GM12878 (cell line): Measurements from ENCODE around the gene THSD4. TPM values are rescaled to one million over a fixed set of nuclear protein-coding genes. Genes with fewer than 3 reads are reported as not detected.

ENCODE experiments used
- ATAC-seq: fragments of 200-7000 bp; cut with Tn5 transposase; 3 replicates; pipeline ENCODE4 v1.9.1; 2020; ENCODE audit warnings: mild to moderate bottlenecking, moderate library complexity
- BruUV-seq: library from RNA; stranded (reverse); fragments of 400-500 nt; replicated peaks from 2 replicates; lab custom pipeline; 2021; lab: Mats Ljungman, UMichigan
- CTCF ChIA-PET: fragments of 300-600 bp; sonication (Branson Sonifier 250); formaldehyde crosslinking; extraction: SDS; loops from one replicate; lab custom pipeline; 2021; ENCODE audit warnings: inconsistent platforms; lab: Yijun Ruan, JAX
- POLR2A ChIA-PET: fragments of 350-600 bp; formaldehyde crosslinking; extraction: SDS; loops from one replicate; lab custom pipeline; 2021; ENCODE audit warnings: inconsistent platforms; lab: Charles Lee
- RAD21 ChIA-PET: fragments of 300-600 bp; sonication (Branson Sonifier 250); formaldehyde crosslinking; loops from one replicate; lab custom pipeline; 2023; ENCODE audit warnings: antibody characterized with exemption; ENCODE audit not compliant: unreplicated experiment; lab: Charles Lee
- SMC1A ChIA-PET: fragments of 300-600 bp; sonication (Branson Sonifier 250); formaldehyde crosslinking; loops from one replicate; lab custom pipeline; 2023; ENCODE audit not compliant: unreplicated experiment, uncharacterized antibody; lab: Charles Lee
- DNase-seq: peaks from one replicate; pipeline ENCODE4 v3.0.0-alpha.2; 2011; ENCODE audit warnings: low read depth, low spot score
- FAIRE-seq: peaks from 3 replicates; lab custom pipeline; 2011; peaks lifted over from hg19 to GRCh38; lab: Jason Lieb, UNC
- H2AFZ ChIP-seq: 2 replicates; pipeline ENCODE4 v1.6.0; 2011; ENCODE audit warnings: low read depth, low read length, control low read depth; ENCODE audit not compliant: control insufficient read depth
- H3K27ac ChIP-seq: 2 replicates; pipeline ENCODE4 v1.5.1; 2011; ENCODE audit warnings: control low read depth; ENCODE audit not compliant: control insufficient read depth, insufficient read depth
- H3K27me3 ChIP-seq, 2 experiments: replicated peaks in 1 of 2; 2 replicates each; pipeline versions ENCODE4 v1.6.0 to v1.6.1; 2011; ENCODE audit warnings: low read length in 1 of 2; ENCODE audit not compliant: control insufficient read depth in 2 of 2, insufficient read depth in 2 of 2
- H3K36me3 ChIP-seq, 2 experiments: 2 replicates each; pipeline ENCODE4 v1.5.1; 2011; ENCODE audit warnings: low read length in 1 of 2; ENCODE audit not compliant: control insufficient read depth in 2 of 2, insufficient read depth in 2 of 2
- H3K4me1 ChIP-seq: 2 replicates; pipeline ENCODE4 v1.6.1; 2011; ENCODE audit warnings: mild to moderate bottlenecking, low read length, moderate library complexity, mixed read lengths; ENCODE audit not compliant: control insufficient read depth, insufficient read depth
- H3K4me2 ChIP-seq: 2 replicates; pipeline ENCODE4 v1.6.0; 2011; ENCODE audit warnings: control low read depth; ENCODE audit not compliant: control insufficient read depth, insufficient read depth
- H3K4me3 ChIP-seq: fragments of 200-600 bp; sonication (generic); 2 replicates; pipeline ENCODE4 v1.5.1; 2016
- H3K79me2 ChIP-seq: 2 replicates; pipeline ENCODE4 v1.6.0; 2011; ENCODE audit warnings: low read length; ENCODE audit not compliant: control insufficient read depth, insufficient read depth
- H3K9ac ChIP-seq: 2 replicates; pipeline ENCODE4 v1.8.0; 2011; ENCODE audit warnings: low read length, control low read depth, mixed read lengths; ENCODE audit not compliant: control insufficient read depth, insufficient read depth
- H3K9me3 ChIP-seq: replicated peaks from 3 replicates; pipeline ENCODE4 v1.5.1; 2011; ENCODE audit warnings: mild to moderate bottlenecking, low read length; ENCODE audit not compliant: control insufficient read depth, insufficient read depth
- H4K20me1 ChIP-seq: 2 replicates; pipeline ENCODE4 v1.6.0; 2011; ENCODE audit not compliant: control insufficient read depth, insufficient read depth
- CBX5 ChIP-seq: sonication (generic); IDR thresholded peaks from 2 replicates; pipeline ENCODE4 v1.6.1; 2016; ENCODE audit warnings: low read depth, moderate library complexity, mild to moderate bottlenecking, inconsistent platforms
- FOXK2 ChIP-seq: fragments of 450-650 bp; IDR thresholded peaks from 2 replicates; pipeline ENCODE4 v1.6.1; 2017; ENCODE audit warnings: mild to moderate bottlenecking, moderate library complexity
- KAT2A ChIP-seq: conservative IDR thresholded peaks from 2 replicates; pipeline ENCODE4 v1.6.1; 2011; ENCODE audit warnings: low read depth, low read length; ENCODE audit not compliant: control insufficient read depth
- NR2C2 ChIP-seq: IDR thresholded peaks from 2 replicates; pipeline ENCODE4 v1.6.1; 2011; ENCODE audit warnings: borderline replicate concordance, low read depth; ENCODE audit not compliant: control insufficient read depth, insufficient read length
- NR2F1 ChIP-seq: fragments of 450-650 bp; conservative IDR thresholded peaks from 2 replicates; pipeline ENCODE4 v1.6.1; 2017; ENCODE audit warnings: mild to moderate bottlenecking
- PRDM15 ChIP-seq: fragments of 450-650 bp; formaldehyde crosslinking; IDR thresholded peaks from 2 replicates; pipeline ENCODE4 v1.4.0; 2020; ENCODE audit warnings: mild to moderate bottlenecking, moderate library complexity
- RB1 ChIP-seq: fragments of 450-650 bp; formaldehyde crosslinking; IDR thresholded peaks from 2 replicates; pipeline ENCODE4 v1.6.1; 2017; ENCODE audit warnings: mild to moderate bottlenecking, borderline replicate concordance
- SRF ChIP-seq, 2 experiments: IDR thresholded peaks; 2 replicates each; pipeline ENCODE4 v1.6.1; 2011; ENCODE audit warnings: low read depth in 2 of 2, low read length in 2 of 2, mild to moderate bottlenecking in 1 of 2, moderate library complexity in 1 of 2
- STAT3 ChIP-seq: IDR thresholded peaks from 2 replicates; pipeline ENCODE4 v1.6.1; 2011; ENCODE audit warnings: low read depth, low read length, improper control_type of control experiment
- TBL1XR1 ChIP-seq: IDR thresholded peaks from 2 replicates; pipeline ENCODE4 v1.6.1; 2012; ENCODE audit warnings: low read depth, low read length, improper control_type of control experiment
- ZBTB11 ChIP-seq: fragments of 450-650 bp; formaldehyde crosslinking; IDR thresholded peaks from 2 replicates; pipeline ENCODE4 v1.5.0; 2022; ENCODE audit warnings: mild to moderate bottlenecking, missing genetic modification characterization
- ZNF592 ChIP-seq: fragments of 450-650 bp; IDR thresholded peaks from 2 replicates; pipeline ENCODE4 v1.6.1; 2017; ENCODE audit warnings: mild to moderate bottlenecking, moderate library complexity
- ZZZ3 ChIP-seq: IDR thresholded peaks from 2 replicates; pipeline ENCODE4 v1.6.1; 2011; ENCODE audit warnings: low read depth; ENCODE audit not compliant: control insufficient read depth, insufficient read length
- WGBS: methylation state at CpG from one replicate; pipeline ENCODE4 v1.1.6; 2016; ENCODE audit warnings: low lambda C conversion rate; ENCODE audit not compliant: insufficient replicate concordance, insufficient coverage; ENCODE audit errors: missing lambda C conversion rate; 5-methylcytosine and 5-hydroxymethylcytosine counted together
- in situ Hi-C: fragments of 300-500 bp; cut with MboI; formaldehyde crosslinking; loops from 9 replicates; pipeline ENCODE4 v1.14.3; 2018; ENCODE audit warnings: mixed read lengths
- intact Hi-C: fragments of 100-400 bp; cut with micrococcal nuclease; formaldehyde crosslinking; loops from one replicate; pipeline ENCODE4 v1.14.2; 2022; ENCODE audit not compliant: unreplicated experiment
- polyA plus RNA-seq, 11 experiments: library from polyadenylated mRNA; depleted of rRNA in 4 of 11; unstranded in 6 of 11; stranded (reverse) in 5 of 11; fragments of >200 nt; fragmentation: Nextera tagmentation in 4 of 11; fragmentation: Illumina TruSeq in 1 of 11; extraction: Ambion mirVana in 4 of 11; extraction: Trizol in 1 of 11; gene quantifications; 1 replicate in 1 of 11; 2 replicates in 10 of 11; pipeline versions ENCODE4 v1.2.1 to v1.2.3, GENCODE V29; 2011 to 2016; ENCODE audit warnings: inconsistent platforms in 2 of 11, missing spikeins in 2 of 11, low read depth in 1 of 11
- total RNA-seq, 4 experiments: library from RNA; depleted of rRNA in 3 of 4; stranded (reverse); fragments of >200 nt in 3 of 4; fragmentation: Illumina TruSeq in 1 of 4; extraction: Trizol in 1 of 4; gene quantifications; 2 replicates each; pipeline versions ENCODE4 v1.2.1 to v1.2.3, GENCODE V29; 2013 to 2021

The THSD4 gene
- total and polyA plus RNA-seq, 10 of the 15 experiments (the other 5 are each of a cell fraction or from before 2014, with no cell fraction given), result 0.04 to 0.13 (median 0.05) TPM; not detected in 7

GRCh38 chr15:71422530-71423259, 307.4 kb downstream of the THSD4 start:
- no peak for ATAC-seq
- intact Hi-C loops, result no loop called here
- no peak overlapping the region for H3K4me2 ChIP-seq
- WGBS, result 23% methylated on average over 5 of the region's 5 CpGs
- H3K4me1 ChIP-seq, result no peaks in the 10 kb centered on the region
- no peak for FAIRE-seq
- ChIA-PET POLR2A (no interaction called here), SMC1A (no interaction called here), CTCF (no interaction called here), RAD21 (no interaction called here)
- H3K9me3 ChIP-seq, result no peaks in the 10 kb centered on the region
- no peak overlapping the region for H2AFZ ChIP-seq
- H3K27ac ChIP-seq, result no peak overlapping the region
- in situ Hi-C loops, result no loop called here
- H3K27me3 ChIP-seq, result peaks cover 0 to 2% of the 10 kb centered on the region in 2 experiments; a peak in 2 of 4 replicates
- H3K79me2 ChIP-seq, result no peaks in the 10 kb centered on the region
- H3K4me3 ChIP-seq, result no peak overlapping the region
- H3K36me3 ChIP-seq, result no peaks in the 10 kb centered on the region
- no peaks in the 10 kb centered on the region for H4K20me1 ChIP-seq
- BruUV-seq, result no TSS peak
- DNase-seq, result no peak
- H3K9ac ChIP-seq, result no peak overlapping the region
- no peak for TF ChIP-seq NR2C2
- no peak for TF ChIP-seq SRF (IDR thresholded peaks at IDR 0.05; ENCODE audit: low read depth in 2 of 2, low read length in 2 of 2)
- TF ChIP-seq ZZZ3, result no peak
- no peak for TF ChIP-seq PRDM15 (CRISPR knock-in tag)
- TF ChIP-seq ZBTB11, result no peak
- no peak for TF ChIP-seq CBX5
- TF ChIP-seq ZNF592, result no peak
- no peak for TF ChIP-seq KAT2A
- TF ChIP-seq STAT3, result no peak
- no peak for TF ChIP-seq NR2F1
- TF ChIP-seq FOXK2, result no peak
- TF ChIP-seq RB1, result no peak
- no peak for TF ChIP-seq TBL1XR1
